GM12878 (cell line): ENCODE results near the gene DDRGK1. TPM values are rescaled to one million over a fixed set of nuclear protein-coding genes. Genes with fewer than 3 reads are reported as not detected.

Source experiments
- ATAC-seq: fragments of 200-7000 bp; cut with Tn5 transposase; 3 replicates; pipeline ENCODE4 v1.9.1; 2020; ENCODE audit warnings: mild to moderate bottlenecking, moderate library complexity
- BruUV-seq: library from RNA; stranded (reverse); fragments of 400-500 nt; replicated peaks from 2 replicates; lab custom pipeline; 2021; lab: Mats Ljungman, UMichigan
- CTCF ChIA-PET: fragments of 300-600 bp; sonication (Branson Sonifier 250); formaldehyde crosslinking; extraction: SDS; loops from one replicate; lab custom pipeline; 2021; ENCODE audit warnings: inconsistent platforms; lab: Yijun Ruan, JAX
- POLR2A ChIA-PET: fragments of 350-600 bp; formaldehyde crosslinking; extraction: SDS; loops from one replicate; lab custom pipeline; 2021; ENCODE audit warnings: inconsistent platforms; lab: Charles Lee
- RAD21 ChIA-PET: fragments of 300-600 bp; sonication (Branson Sonifier 250); formaldehyde crosslinking; loops from one replicate; lab custom pipeline; 2023; ENCODE audit warnings: antibody characterized with exemption; ENCODE audit not compliant: unreplicated experiment; lab: Charles Lee
- SMC1A ChIA-PET: fragments of 300-600 bp; sonication (Branson Sonifier 250); formaldehyde crosslinking; loops from one replicate; lab custom pipeline; 2023; ENCODE audit not compliant: unreplicated experiment, uncharacterized antibody; lab: Charles Lee
- DNase-seq: peaks from one replicate; pipeline ENCODE4 v3.0.0-alpha.2; 2011; ENCODE audit warnings: low read depth, low spot score
- FAIRE-seq: peaks from 3 replicates; lab custom pipeline; 2011; peaks lifted over from hg19 to GRCh38; lab: Jason Lieb, UNC
- H2AFZ ChIP-seq: 2 replicates; pipeline ENCODE4 v1.6.0; 2011; ENCODE audit warnings: low read depth, low read length, control low read depth; ENCODE audit not compliant: control insufficient read depth
- H3K27ac ChIP-seq: 2 replicates; pipeline ENCODE4 v1.5.1; 2011; ENCODE audit warnings: control low read depth; ENCODE audit not compliant: control insufficient read depth, insufficient read depth
- H3K27me3 ChIP-seq, 2 experiments: replicated peaks in 1 of 2; 2 replicates each; pipeline versions ENCODE4 v1.6.0 to v1.6.1; 2011; ENCODE audit warnings: low read length in 1 of 2; ENCODE audit not compliant: control insufficient read depth in 2 of 2, insufficient read depth in 2 of 2
- H3K36me3 ChIP-seq, 2 experiments: 2 replicates each; pipeline ENCODE4 v1.5.1; 2011; ENCODE audit warnings: low read length in 1 of 2; ENCODE audit not compliant: control insufficient read depth in 2 of 2, insufficient read depth in 2 of 2
- H3K4me1 ChIP-seq: 2 replicates; pipeline ENCODE4 v1.6.1; 2011; ENCODE audit warnings: mild to moderate bottlenecking, low read length, moderate library complexity, mixed read lengths; ENCODE audit not compliant: control insufficient read depth, insufficient read depth
- H3K4me2 ChIP-seq: 2 replicates; pipeline ENCODE4 v1.6.0; 2011; ENCODE audit warnings: control low read depth; ENCODE audit not compliant: control insufficient read depth, insufficient read depth
- H3K4me3 ChIP-seq: fragments of 200-600 bp; sonication (generic); 2 replicates; pipeline ENCODE4 v1.5.1; 2016
- H3K79me2 ChIP-seq: 2 replicates; pipeline ENCODE4 v1.6.0; 2011; ENCODE audit warnings: low read length; ENCODE audit not compliant: control insufficient read depth, insufficient read depth
- H3K9ac ChIP-seq: 2 replicates; pipeline ENCODE4 v1.8.0; 2011; ENCODE audit warnings: low read length, control low read depth, mixed read lengths; ENCODE audit not compliant: control insufficient read depth, insufficient read depth
- H3K9me3 ChIP-seq: replicated peaks from 3 replicates; pipeline ENCODE4 v1.5.1; 2011; ENCODE audit warnings: mild to moderate bottlenecking, low read length; ENCODE audit not compliant: control insufficient read depth, insufficient read depth
- H4K20me1 ChIP-seq: 2 replicates; pipeline ENCODE4 v1.6.0; 2011; ENCODE audit not compliant: control insufficient read depth, insufficient read depth
- ELK1 ChIP-seq: IDR thresholded peaks from 2 replicates; pipeline ENCODE4 v1.6.1; 2012; ENCODE audit warnings: low read depth, low read length, improper control_type of control experiment
- HDAC2 ChIP-seq: fragments of 200-600 bp; sonication (generic); IDR thresholded peaks from 2 replicates; pipeline ENCODE4 v1.6.1; 2017
- HDGF ChIP-seq: fragments of 450-650 bp; IDR thresholded peaks from 2 replicates; pipeline ENCODE4 v1.6.1; 2016; ENCODE audit warnings: antibody characterized with exemption
- KDM1A ChIP-seq: fragments of 200-600 bp; sonication (generic); IDR thresholded peaks from 2 replicates; pipeline ENCODE4 v1.6.1; 2016; ENCODE audit warnings: borderline replicate concordance
- MEF2A ChIP-seq: IDR thresholded peaks from 2 replicates; pipeline ENCODE4 v1.6.1; 2011; ENCODE audit warnings: low read depth, mild to moderate bottlenecking, low read length, moderate library complexity; ENCODE audit not compliant: insufficient read depth
- NFYB ChIP-seq: IDR thresholded peaks from 2 replicates; pipeline ENCODE4 v1.6.1; 2011; ENCODE audit warnings: low read depth, mild to moderate bottlenecking, low read length, improper control_type of control experiment, moderate library complexity; ENCODE audit not compliant: insufficient read depth
- REST ChIP-seq: IDR thresholded peaks from 2 replicates; pipeline ENCODE4 v1.6.1; 2012; ENCODE audit warnings: mild to moderate bottlenecking, low read depth, low read length
- SMAD5 ChIP-seq: IDR thresholded peaks from 2 replicates; pipeline ENCODE4 v1.6.1; 2016; ENCODE audit warnings: antibody characterized with exemption, low read depth
- YBX1 ChIP-seq: fragments of 450-650 bp; IDR thresholded peaks from 2 replicates; pipeline ENCODE4 v1.6.1; 2016; ENCODE audit warnings: antibody characterized with exemption
- ZNF384 ChIP-seq: IDR thresholded peaks from 2 replicates; pipeline ENCODE4 v1.6.1; 2012; ENCODE audit warnings: low read depth, mild to moderate bottlenecking, low read length, improper control_type of control experiment, borderline replicate concordance
- ZNF622 ChIP-seq: fragments of 450-650 bp; IDR thresholded peaks from 2 replicates; pipeline ENCODE4 v1.6.1; 2017; ENCODE audit warnings: mild to moderate bottlenecking, inconsistent platforms
- WGBS: methylation state at CpG from one replicate; pipeline ENCODE4 v1.1.6; 2016; ENCODE audit warnings: low lambda C conversion rate; ENCODE audit not compliant: insufficient replicate concordance, insufficient coverage; ENCODE audit errors: missing lambda C conversion rate; 5-methylcytosine and 5-hydroxymethylcytosine counted together
- in situ Hi-C: fragments of 300-500 bp; cut with MboI; formaldehyde crosslinking; loops from 9 replicates; pipeline ENCODE4 v1.14.3; 2018; ENCODE audit warnings: mixed read lengths
- intact Hi-C: fragments of 100-400 bp; cut with micrococcal nuclease; formaldehyde crosslinking; loops from one replicate; pipeline ENCODE4 v1.14.2; 2022; ENCODE audit not compliant: unreplicated experiment
- polyA plus RNA-seq, 11 experiments: library from polyadenylated mRNA; depleted of rRNA in 4 of 11; unstranded in 6 of 11; stranded (reverse) in 5 of 11; fragments of >200 nt; fragmentation: Nextera tagmentation in 4 of 11; fragmentation: Illumina TruSeq in 1 of 11; extraction: Ambion mirVana in 4 of 11; extraction: Trizol in 1 of 11; gene quantifications; 1 replicate in 1 of 11; 2 replicates in 10 of 11; pipeline versions ENCODE4 v1.2.1 to v1.2.3, GENCODE V29; 2011 to 2016; ENCODE audit warnings: inconsistent platforms in 2 of 11, missing spikeins in 2 of 11, low read depth in 1 of 11
- total RNA-seq, 4 experiments: library from RNA; depleted of rRNA in 3 of 4; stranded (reverse); fragments of >200 nt in 3 of 4; fragmentation: Illumina TruSeq in 1 of 4; extraction: Trizol in 1 of 4; gene quantifications; 2 replicates each; pipeline versions ENCODE4 v1.2.1 to v1.2.3, GENCODE V29; 2013 to 2021

The DDRGK1 gene
- total and polyA plus RNA-seq, 10 of the 15 experiments (the other 5 are each of a cell fraction or from before 2014, with no cell fraction given): 4.0 to 55.2 (median 39.7) TPM

- SMC1A ChIA-PET: no interaction called here
- H3K4me3 ChIP-seq: no peak overlapping the region
- TF ChIP-seq ELK1: no peak
- POLR2A ChIA-PET: no interaction called here
- RAD21 ChIA-PET: no interaction called here
- H3K4me2 ChIP-seq: no peak overlapping the region
- no peak overlapping the region for H3K27ac ChIP-seq
- BruUV-seq: no TSS peak
- H3K36me3 ChIP-seq: no peaks in the 10 kb centered on the region
- H3K9ac ChIP-seq: no peak overlapping the region
- ATAC-seq: no peak
- H4K20me1 ChIP-seq: 0 out of 2 replicates have a peak, but pooled peaks cover 4% of the 10 kb centered on the region
- no peaks in the 10 kb centered on the region for H3K9me3 ChIP-seq
- H3K27me3 ChIP-seq: no peaks in the 10 kb centered on the region; a peak in 3 of 4 replicates
- DNase-seq: no peak
- CTCF ChIA-PET: no interaction called here
- intact Hi-C loops: no loop called here
- H2AFZ ChIP-seq: no peak overlapping the region
- H3K79me2 ChIP-seq: peaks cover 16% of the 10 kb centered on the region
- H3K4me1 ChIP-seq: no peaks in the 10 kb centered on the region
- 51% methylated on average over 14 of the region's 14 CpGs for WGBS
- FAIRE-seq: no peak
- in situ Hi-C loops: no loop called here
Measured at GRCh38 chr20:3163099-3164042, 41.1 kb downstream of the DDRGK1 start.

GRCh38 chr20:3162080-3162611, 42.3 kb downstream of the DDRGK1 start:
- H3K4me3 ChIP-seq: no peak overlapping the region
- WGBS: 56% methylated on average over 11 of the region's 11 CpGs
- DNase-seq (no peak), ATAC-seq (no peak), FAIRE-seq (no peak)
- in situ Hi-C loops (no loop called here), intact Hi-C loops (no loop called here)
- H3K9me3 ChIP-seq: no peaks in the 10 kb centered on the region
- no peak overlapping the region for H2AFZ ChIP-seq
- ChIA-PET POLR2A (interaction anchor here (2.4 kb wide), 1 partner anchor 116 kb away, joined by 13 read pairs; the partner anchor contains the start of gene MRPS26), CTCF (no interaction called here), RAD21 (interaction anchor here (1.2 kb wide), 1 partner anchor 108 kb away, joined by 4 read pairs; no protein-coding TSS in a partner anchor), SMC1A (interaction anchor here (1.0 kb wide), 1 partner anchor 9 kb away, joined by 3 read pairs; no protein-coding TSS in a partner anchor)
- no peaks in the 10 kb centered on the region; a peak in 2 of 4 replicates for H3K27me3 ChIP-seq
- no peaks in the 10 kb centered on the region for H3K36me3 ChIP-seq
- no peak overlapping the region for H3K27ac ChIP-seq
- BruUV-seq: no TSS peak
- H3K79me2 ChIP-seq: peaks cover 28% of the 10 kb centered on the region
- no peak overlapping the region for H3K9ac ChIP-seq
- no peak overlapping the region for H3K4me2 ChIP-seq
- H3K4me1 ChIP-seq: peaks cover 4% of the 10 kb centered on the region
- 0 out of 2 replicates have a peak, but pooled peaks cover 4% of the 10 kb centered on the region for H4K20me1 ChIP-seq
- no peak for TF ChIP-seq SMAD5
- TF ChIP-seq HDGF: no peak
- no peak for TF ChIP-seq ZNF384
- TF ChIP-seq REST: no peak
- no peak for TF ChIP-seq NFYB
- TF ChIP-seq KDM1A: no peak
- TF ChIP-seq HDAC2: no peak
- no peak for TF ChIP-seq ZNF622
- no peak for TF ChIP-seq YBX1
- TF ChIP-seq MEF2A: no peak
